ENCODE data around the gene RAPGEF3.

The RAPGEF3 gene

GRCh38 chr12:47722136-47722834, 36.4 kb downstream of the RAPGEF3 start:
- H3K9me3 Mint-ChIP-seq: no peaks in the 10 kb centered on the region
- no peaks in the 10 kb centered on the region for H3K36me3 Mint-ChIP-seq (ENCODE audit: low read depth)
- no peak overlapping the region for H3K27ac Mint-ChIP-seq
- no peak overlapping the region for H3K4me3 Mint-ChIP-seq
- peaks cover 9% of the 10 kb centered on the region for H3K27me3 Mint-ChIP-seq (ENCODE audit: low read depth)
- peaks cover 21% of the 10 kb centered on the region for H3K4me1 Mint-ChIP-seq
- no peak for TF ChIP-seq CTCF (IDR thresholded peaks at IDR 0.05; ENCODE audit: unreplicated experiment in 3 of 3)

DNA sequence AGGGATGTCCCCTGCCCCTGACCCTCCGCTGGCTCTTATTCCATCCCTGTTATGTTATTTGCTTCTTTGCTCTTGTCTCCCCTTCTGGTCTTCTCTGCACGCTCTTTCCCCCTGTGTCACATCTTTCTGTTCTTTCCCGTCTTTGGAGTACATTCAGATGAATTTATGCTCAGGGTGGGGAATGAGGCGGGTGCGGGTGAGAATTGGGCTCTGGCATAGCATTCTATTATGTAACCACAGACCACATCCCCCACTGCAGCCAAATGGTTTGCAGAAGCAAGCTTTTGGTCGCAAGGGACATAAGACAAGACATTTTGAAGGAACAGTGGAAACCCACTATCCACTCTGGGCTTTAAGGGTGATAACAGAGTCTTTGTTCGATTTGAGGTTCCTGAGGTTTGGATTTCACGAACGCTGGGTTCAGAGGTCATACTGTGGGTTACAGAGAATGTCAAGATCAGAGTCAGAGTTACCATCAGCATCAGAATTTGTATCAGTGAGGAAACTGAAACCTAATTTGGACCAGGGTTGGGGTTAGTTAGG, 37.2 kb downstream of the RAPGEF3 start:
- Mint-ChIP-seq H3K27me3 (ENCODE audit: low read depth) (peaks cover 9% of the 10 kb centered on the region), H3K4me1 (peaks cover 28% of the 10 kb centered on the region), H3K27ac (no peak overlapping the region), H3K4me3 (no peak overlapping the region), H3K36me3 (ENCODE audit: low read depth) (no peaks in the 10 kb centered on the region), H3K9me3 (no peaks in the 10 kb centered on the region)
- no peak for TF ChIP-seq CTCF (IDR thresholded peaks at IDR 0.05; ENCODE audit: unreplicated experiment in 3 of 3)

DNA sequence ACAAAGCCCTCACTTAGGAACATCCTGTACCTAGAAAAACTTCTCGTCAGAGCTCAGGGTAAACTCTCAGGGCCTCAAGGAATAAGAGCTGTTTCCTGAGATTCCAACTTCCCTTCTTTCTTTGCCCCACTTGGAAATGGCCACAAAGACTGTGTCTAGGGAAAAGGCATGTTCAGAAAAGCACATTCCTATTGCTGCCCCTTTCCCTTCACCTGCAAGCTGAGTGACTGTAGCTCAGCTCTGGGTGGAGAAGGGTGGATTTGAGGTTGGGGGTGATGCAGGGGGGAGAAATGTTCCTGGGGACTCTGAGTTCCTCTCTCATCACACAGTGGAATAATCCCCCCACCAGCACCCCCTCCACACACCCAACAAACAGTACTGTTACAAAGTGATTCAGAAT, 40.1 kb downstream of the RAPGEF3 start:
- no peaks in the 10 kb centered on the region for H3K9me3 Mint-ChIP-seq
- peaks cover 10% of the 10 kb centered on the region for H3K27me3 Mint-ChIP-seq (ENCODE audit: low read depth)
- no peak overlapping the region for H3K4me3 Mint-ChIP-seq
- peaks cover 38% of the 10 kb centered on the region for H3K4me1 Mint-ChIP-seq
- H3K27ac Mint-ChIP-seq: peak overlapping the region; percentile 68 to 89 (median 84)
- H3K36me3 Mint-ChIP-seq (ENCODE audit: low read depth): no peaks in the 10 kb centered on the region
- TF ChIP-seq CTCF (IDR thresholded peaks at IDR 0.05; ENCODE audit: unreplicated experiment in 3 of 3): no peak

DNA sequence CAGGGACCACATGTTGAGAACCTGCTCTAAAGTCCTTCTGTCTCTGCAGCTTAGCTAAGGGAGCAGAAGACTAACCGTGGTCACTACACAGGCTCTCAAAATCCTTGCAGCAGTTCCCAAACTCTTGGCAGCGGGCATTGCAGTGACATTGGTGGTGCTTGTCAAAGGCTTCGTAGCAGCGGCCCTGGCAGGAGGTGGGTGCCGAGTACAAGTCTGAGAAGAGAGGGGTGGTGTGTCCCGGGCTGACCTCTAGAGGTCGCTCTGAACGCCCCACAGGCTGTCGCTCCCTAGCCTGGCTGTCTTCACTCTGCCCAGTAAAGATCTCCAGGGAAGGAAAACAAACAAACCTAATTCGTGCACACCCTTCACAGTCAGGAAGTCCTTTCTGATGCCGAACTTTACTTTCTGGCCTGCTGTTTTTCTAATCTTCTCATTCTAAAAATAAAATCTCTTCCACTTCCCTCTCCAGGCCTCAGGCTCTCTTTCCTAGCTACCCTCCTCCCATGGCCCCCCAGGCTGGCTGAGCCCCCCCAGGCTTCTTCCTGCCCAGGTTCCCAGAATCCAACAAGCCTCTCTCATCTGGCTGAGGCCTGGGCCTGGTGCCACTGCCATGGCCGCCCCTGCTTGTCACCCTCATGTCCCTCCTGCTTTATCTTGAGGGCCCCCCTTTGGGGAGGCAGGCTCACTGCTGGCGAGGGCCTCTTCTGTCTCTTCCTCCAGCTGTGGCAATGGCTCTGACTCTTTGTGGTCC, 41.1 kb downstream of the RAPGEF3 start:
- Mint-ChIP-seq H3K9me3 (no peaks in the 10 kb centered on the region), H3K27me3 (ENCODE audit: low read depth) (peaks cover 16% of the 10 kb centered on the region), H3K27ac (peak overlapping the region; percentile 68 to 89 (median 84)), H3K4me1 (peaks cover 43% of the 10 kb centered on the region), H3K36me3 (ENCODE audit: low read depth) (no peaks in the 10 kb centered on the region), H3K4me3 (no peak overlapping the region)
- TF ChIP-seq CTCF (IDR thresholded peaks at IDR 0.05; ENCODE audit: unreplicated experiment in 3 of 3): peak; percentile 72 to 84 (median 83)

DNA sequence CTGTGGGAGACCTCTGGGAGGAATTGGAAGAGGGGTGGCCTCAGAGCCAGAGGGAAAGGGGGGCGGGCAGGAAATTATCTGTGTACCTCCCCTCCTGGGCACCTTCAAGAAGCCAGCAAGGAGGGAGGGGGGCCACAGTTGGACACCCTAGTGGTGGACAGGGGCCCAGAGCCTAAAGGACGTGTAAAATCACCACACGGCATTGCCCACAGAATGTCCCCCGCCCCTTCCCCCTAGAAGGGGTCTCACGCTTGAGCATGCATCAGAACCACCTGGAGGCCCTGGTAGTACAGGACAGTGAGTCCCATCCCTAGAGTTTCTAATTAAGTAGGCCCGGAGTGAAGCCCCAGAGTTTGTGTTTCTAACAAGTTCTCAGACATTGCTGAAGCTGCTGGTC, 41.6 kb downstream of the RAPGEF3 start:
- TF ChIP-seq CTCF (IDR thresholded peaks at IDR 0.05; ENCODE audit: unreplicated experiment in 3 of 3): no peak
- H3K9me3 Mint-ChIP-seq: no peaks in the 10 kb centered on the region
- H3K4me1 Mint-ChIP-seq: peaks cover 43% of the 10 kb centered on the region
- H3K27ac Mint-ChIP-seq: peak overlapping the region in 2 of 3 experiments; percentile 84 to 89
- no peaks in the 10 kb centered on the region for H3K36me3 Mint-ChIP-seq (ENCODE audit: low read depth)
- H3K4me3 Mint-ChIP-seq: no peak overlapping the region
- H3K27me3 Mint-ChIP-seq (ENCODE audit: low read depth): peaks cover 16% of the 10 kb centered on the region
